GM19438 (cell line): ENCODE measurements around the gene SRSF4.
"Not testable (repeated sequence)": the region's sequence is repeated elsewhere in the genome, so short reads cannot be mapped to it uniquely, and the experiment has no call there.

Experiments
- ATAC-seq: cut with Tn5 transposase; IDR thresholded peaks from one replicate; pipeline ENCODE4 v1.9.1; 2021; ENCODE audit warnings: low read depth; ENCODE audit not compliant: unreplicated experiment

Gene SRSF4

DNA sequence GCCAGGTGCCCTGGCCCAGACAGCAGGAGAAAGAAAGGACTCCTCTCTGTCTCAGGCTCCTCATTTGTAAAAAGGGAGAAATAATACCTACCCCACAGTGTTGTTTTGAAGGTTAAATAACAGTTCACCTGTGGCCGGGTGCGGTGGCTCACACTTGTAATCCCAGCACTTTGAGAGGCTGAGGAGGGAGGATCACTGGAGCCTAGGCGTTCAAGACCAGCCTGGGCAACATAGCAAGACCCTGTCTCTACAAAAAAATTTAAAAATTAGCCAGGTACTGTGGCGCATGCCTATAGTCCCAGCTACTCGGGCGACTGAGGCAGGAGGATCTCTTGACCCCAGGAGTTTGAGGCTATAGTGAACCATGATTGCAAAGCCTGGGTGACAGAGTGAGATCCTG, 55.5 kb downstream of the SRSF4 start:
- no peak for ATAC-seq

GRCh38 chr1:29125788-29126187, 55.9 kb downstream of the SRSF4 start:
- no peak for ATAC-seq

DNA sequence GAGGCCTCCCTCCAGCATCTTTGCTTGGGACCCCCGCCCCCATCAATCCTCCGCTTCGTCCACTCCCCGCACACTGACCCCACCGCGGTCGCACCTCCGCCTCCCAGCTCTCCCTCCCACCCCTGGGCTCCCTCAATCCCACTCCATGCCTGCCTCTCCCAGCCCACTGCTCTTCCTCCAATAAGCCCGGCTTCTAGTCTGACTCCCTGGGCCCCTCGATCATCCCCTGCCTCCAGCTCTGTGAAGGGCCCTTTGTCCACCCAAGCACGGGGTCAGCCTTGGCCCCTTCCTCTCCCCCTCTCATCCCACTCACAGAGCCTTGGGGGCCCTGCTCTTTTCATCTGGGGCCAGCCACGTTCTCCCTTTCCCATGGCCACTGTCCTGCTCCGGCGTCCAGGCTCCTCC, 56.5 kb downstream of the SRSF4 start:
- ATAC-seq = no peak

GRCh38 chr1:29124366-29125236, 57.1 kb downstream of the SRSF4 start:
- no peak for ATAC-seq

GRCh38 chr1:29123887-29124365, 57.8 kb downstream of the SRSF4 start, which contains the start of gene TMEM200B:
Gene TMEM200B (minus strand): TSS chr1:29123903. CDS start chr1:29121828, 2,075 bp downstream.
- ATAC-seq = no peak

DNA sequence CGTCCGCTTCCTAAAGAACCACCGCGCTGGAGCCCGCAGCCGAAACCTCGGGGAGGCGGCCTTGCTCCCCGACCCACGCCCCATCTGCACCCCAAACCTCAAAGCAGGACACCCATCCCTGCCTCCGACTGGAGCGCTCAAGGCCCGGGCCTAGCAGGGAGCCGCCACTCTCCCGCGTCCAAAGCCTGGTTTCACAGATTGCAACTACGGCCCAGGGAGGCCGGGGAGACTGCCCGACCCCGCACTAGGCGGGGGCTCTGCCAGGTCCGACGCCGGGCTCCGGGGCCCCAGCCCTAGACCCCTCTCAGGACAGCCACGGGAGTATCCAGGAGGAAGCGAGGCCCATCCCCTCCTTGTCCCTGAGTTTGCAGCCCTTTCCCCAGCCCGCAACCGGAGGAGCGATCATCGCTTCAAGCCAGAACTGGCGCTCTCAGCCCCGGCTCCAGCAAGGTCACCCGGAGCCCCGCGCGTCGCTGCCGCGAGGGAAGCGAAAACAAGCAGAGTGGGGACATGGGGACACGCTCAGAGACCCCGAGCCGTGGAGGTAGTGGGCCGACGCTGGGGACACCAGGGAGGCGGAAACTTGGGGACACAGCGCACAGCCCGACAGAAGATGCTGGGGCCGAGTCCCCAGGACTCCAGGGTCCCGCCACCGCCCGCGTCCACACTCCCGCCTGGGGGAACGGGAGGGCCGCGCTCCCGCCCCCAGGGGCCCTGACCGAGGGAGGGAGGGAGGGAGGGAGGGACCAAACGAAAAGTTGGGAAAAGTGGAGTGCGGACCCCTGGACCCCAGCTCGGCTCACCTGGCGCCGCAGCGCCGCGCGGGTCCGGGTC, 58.4 kb downstream of the SRSF4 start:
- no peak for ATAC-seq

- no peak for ATAC-seq
These were observed 59.0 kb downstream of the SRSF4 start for GRCh38 chr1:29122682-29123052.

DNA sequence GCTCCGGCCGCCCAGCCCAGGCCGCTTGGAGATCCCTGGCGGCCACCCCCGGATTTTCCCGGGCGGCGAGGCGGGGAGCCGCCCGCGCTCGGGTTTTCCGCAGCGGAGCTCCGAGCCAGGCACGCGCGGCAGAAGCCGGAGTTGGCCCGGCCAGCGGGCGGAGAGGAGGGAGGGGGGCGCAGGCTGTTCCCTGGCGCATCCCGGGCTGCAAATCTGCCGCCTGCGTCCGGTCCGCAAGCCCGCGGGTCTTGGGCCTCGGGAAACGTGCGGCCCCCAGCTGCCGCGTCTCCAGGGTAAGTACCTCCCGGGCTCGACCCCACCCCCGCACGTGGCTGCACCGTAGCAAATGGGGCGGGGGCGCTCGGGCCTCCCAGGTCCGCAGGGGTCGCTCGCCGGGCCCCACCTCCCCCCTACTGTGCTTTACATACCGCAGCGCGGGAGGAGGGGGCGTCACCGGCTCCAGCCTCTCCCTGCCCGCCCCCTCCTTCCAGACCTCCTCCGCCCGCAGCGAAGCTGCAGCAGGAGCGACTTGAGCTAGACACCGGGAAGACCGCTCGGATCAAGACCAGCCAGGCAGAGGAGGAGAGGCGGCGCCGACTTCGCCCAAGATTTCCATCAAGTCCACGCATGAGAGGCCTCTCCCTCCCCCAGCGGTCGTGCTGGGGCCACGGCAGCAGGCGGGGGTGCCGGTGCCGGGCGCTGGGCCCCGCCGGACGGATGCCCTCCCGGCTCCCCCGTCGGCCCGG, 59.6 kb downstream of the SRSF4 start:
- ATAC-seq = no peak

GRCh38 chr1:29121516-29121935, 60.2 kb downstream of the SRSF4 start:
- no peak for ATAC-seq

DNA sequence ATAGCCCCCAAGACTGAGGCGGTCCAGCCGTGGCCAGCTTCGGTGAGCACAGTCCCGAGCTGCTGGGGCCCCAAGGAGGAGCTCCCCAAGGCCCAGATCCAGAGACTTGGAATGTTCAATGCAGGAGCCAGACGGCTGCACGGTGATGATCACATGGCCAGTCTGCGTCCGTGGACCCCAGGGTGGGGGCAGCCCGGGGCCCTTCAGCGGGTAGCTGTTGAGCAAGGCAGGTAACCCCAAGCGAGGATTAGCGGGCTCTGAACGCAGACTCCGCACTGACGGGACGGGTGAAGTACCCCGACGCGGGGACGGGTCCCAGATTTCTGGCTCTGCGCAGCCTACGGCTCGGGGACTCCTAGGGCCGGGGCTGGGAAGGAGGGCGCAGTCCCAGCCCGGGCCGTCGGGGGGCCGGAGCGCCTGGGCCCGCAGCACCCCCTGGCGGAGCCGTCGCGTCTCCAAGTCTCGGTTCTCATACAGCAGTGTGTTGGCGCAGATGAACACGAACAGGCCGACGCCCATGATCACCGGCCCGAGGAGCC, 60.7 kb downstream of the SRSF4 start:
- no peak for ATAC-seq

DNA sequence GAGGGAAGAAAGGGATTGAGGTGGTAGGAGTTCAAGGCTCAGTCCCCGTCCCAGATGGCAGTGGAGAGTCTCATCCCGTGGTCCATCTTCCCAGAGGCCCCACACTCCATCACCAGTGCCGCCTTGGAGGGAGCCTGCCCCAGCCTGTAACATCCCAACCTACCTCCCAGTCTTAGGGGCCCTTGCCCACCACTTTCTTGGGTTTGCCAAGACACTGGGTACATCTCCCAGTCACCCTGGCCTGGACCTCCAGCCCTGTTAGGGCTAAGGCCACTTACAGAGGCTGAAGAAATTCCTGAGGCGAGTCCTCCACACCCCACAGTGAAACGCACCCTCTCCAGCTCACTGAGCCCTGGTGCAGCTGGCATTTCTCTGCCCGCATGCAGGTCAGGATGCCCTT, 61.3 kb downstream of the SRSF4 start:
- ATAC-seq = no peak

DNA sequence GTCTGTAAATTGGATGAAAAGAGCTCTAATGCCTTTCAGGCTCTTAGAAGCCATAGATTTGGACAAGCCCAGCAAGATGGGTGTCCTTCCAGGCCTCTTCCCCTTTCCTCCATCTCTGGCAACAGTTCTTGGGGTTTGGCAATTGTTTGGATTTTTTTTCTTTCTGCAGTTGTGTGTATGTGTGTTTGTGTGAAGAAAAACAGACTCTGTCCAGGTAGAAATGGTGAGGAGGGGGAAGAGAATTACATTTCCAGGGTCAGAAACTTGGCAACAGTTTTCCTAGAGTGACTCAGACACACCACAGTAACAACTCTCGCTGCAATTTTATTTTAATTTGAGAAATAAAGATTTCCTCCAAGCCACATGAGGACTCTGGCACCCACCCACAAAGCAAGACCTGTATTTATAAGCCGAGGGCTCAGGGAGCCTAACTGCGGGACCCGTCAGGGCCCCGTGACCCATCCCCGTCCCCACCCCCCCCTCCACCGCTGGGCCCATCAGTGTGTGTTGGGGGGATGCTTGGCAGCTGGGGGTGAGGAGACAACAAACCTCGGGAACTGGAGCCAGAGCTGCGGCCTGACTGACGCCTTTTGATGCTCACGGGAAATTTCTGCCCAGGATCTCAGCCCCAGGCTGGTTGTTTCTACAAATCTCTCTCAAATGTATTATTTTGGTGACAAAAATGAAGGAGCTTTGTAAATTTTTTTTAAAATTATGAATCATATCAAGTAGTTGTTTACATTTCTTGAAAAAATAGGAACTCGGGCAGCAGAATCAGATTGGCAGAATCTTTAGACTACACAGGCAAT, 62.4 kb downstream of the SRSF4 start:
- no peak for ATAC-seq

DNA sequence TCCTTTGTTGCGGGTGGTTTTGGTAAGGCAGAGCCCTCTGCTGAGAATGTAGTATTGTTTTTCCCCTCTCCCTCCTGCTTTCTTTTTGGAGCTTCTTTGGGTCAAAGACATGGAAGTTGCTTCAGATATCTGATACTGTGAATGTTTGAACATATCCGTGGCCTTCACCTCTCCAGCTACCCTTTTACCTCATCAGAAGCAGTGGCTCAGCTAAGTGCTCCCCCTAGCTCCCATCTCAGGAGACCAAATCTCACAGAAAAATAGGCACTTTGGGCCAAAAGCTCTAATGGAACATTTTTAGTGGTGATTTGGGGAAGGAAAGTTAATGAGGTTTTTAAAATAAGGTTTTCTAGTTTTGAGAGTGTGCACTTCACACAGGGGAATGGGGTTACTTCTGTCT, 64.3 kb downstream of the SRSF4 start:
- no peak for ATAC-seq

- no peak for ATAC-seq
These were observed 67.0 kb downstream of the SRSF4 start for GRCh38 chr1:29114654-29115053.

DNA sequence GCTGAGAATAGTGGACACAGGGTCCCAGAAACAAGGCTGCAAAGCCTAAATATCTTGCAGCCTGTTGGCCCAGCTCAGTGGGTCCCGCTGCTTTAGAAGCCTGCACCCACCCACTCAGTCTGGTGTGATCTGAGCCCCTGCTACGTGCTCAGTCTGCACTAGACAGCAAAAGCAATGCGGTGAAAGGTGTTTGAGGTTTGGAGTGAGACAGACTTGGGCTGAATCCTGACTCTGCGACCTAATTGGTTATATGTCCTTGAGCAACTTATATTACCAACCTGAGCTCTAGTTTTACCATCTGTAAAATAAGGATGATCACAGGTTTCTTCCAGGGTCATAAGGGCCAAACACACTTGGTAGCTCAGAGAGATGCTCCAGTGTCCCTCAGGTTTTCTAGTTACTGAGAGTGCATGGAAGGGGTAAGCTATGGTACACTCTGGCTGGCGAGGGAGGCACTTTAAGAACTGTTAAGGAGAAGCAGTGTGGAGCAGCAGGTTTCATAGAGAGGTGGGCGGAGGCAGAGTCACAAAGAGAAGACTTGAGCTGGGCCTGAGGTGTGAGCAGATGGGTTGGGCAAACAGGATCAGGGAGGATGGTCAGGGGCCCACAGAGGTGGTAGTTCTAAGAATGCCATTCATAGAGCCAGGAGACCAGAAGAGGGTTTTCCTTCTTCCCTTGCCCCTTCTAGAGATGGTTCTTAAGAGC, 68.1 kb downstream of the SRSF4 start:
- no peak for ATAC-seq

DNA sequence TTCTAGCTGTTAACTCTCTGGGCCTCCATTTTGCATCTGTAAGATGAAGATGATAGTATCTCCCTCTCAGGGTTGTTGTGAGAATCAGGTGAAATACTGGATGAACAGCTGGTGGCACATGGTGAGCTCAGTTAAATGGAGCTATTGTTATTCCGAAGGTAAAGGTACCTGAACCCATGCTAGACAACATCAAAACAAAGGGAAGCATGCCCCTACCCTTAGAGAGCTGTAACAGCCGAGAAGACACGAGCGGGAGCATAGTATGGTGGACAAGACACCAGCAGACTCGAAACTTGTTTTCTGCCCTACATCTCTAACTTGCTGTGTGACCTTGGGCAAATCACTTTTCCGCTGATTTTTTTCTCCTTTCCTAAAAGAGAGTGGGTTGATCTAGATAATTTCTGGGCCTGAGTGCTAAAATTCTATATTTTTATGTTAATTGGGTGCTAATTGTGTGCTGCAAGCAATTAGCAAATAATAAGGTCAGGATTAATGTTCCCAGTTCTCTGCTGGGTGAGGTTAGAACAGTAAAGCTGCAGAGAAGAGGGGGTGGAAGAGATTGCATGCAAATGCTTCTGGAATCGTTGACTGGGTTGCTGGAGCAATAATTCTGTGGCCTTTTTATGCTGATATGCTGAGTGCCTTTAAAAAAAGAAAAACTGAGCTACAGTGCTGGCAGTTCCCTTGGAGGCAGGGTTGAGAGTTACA, 68.8 kb downstream of the SRSF4 start:
- ATAC-seq = no peak

- not testable (repeated sequence) for ATAC-seq
These were observed 73.7 kb downstream of the SRSF4 start for GRCh38 chr1:29108041-29108440.

DNA sequence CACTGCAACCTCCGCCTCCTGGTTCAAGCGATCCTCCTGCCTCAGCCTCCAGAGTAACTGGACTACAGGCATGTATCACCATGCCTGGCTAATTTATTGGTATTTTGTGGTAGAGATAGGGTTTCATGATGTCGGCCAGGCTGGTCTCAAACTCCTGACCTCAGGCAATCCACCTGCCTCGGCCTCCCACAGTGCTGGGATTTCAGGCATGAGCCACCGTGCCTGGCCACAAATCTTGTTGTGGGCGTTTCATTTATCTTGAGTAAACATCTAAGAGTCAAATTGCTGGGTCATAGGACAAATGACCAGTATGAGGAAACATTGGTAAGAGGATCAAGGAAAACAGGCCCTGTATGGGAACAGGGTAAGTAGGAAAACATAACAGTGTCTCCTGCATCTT, 75.9 kb downstream of the SRSF4 start:
- ATAC-seq = no peak
